Stimulated activated CD4-positive, alpha-beta T cell treated with anti-CD3 and anti-CD28 coated beads, TNF-alpha, amount 100 ng/mL, for 24 hours (primary cell): Measurements from ENCODE around the gene ADRA2C.

Experiments
- DNase-seq, 3 experiments: peaks; one replicate each; pipeline ENCODE4 v3.0.0-alpha.2; 2020; ENCODE audit warnings: low read depth in 3 of 3

Gene ADRA2C

DNA sequence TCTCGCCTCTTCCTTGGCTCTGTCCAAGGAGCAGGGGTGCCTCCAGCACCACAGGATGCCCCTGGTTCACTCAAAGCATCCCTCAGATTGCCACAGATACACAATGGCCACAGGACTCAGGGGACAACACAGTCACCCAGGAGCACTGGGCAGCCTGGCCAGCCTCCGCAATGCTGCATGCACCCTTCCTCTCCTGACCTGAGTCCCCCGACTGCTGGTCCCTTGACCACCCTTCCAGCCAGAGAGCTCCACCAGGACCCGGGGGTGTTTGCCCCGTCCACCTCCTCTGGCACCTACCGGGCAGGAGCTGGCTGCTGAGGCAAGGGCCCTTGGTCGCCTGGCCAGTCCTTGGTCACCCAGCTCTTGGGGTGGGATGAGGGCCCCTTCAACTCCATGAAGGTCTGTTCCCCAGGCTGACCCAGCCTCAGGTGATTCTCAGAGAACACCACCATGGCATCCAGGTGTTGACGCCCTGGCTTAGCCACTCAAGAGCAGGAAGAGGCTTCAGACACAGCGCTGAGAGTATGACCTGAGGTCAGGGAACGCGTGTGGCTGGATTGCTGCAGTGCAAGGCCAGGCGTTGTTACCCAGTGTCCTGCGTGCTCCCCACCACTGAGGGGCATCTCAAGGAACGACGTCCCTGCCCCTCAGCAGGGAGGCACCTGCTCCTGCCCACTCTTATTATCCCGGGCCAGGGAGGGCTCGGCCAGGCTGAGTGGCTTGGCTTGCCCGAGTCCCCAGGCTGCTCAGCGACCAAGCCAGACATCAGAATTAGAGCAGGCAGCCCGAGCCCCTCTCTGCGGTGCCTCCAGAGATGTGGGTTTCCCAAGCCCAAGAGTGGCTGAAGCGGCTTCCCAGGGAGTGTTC, 10.2 kb downstream of the ADRA2C start:
- DNase-seq = no peak

DNA sequence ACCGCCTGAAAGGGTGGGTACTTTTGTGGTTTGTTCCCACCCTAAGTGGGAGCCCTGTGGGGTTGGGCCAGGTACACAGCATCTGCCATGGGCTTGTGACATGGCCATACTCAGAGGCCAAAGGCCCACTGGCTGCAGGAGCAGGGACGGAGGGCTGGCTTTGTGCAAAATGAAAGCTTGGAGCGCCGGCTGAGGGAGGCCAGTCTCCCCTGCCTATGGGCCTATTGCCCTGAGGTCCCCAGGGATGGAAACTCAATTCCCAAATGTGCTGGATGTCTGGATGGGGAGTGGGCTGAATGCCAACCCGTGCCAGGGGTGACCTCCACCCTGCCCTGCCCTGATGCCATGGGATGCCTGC, 10.8 kb downstream of the ADRA2C start:
- no peak for DNase-seq

DNA sequence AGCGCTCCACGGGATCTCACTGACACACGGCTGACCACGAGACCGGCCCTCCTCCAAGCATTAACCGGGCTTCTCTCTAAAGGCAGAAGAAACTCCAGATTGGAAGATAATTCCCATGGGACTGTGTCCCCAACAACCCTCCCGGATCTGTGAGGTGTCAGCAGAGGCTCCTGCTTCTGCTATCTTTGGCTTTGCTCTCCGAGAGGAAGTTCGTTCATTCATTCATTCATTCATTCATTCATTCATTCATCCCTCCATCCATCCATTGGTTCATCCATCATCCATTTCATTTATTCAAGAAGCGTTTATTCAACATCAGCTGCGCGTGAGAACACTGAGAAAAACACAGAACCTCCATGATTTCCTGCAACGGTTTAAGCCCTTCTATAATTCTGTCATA, 11.5 kb downstream of the ADRA2C start:
- no peak for DNase-seq

DNA sequence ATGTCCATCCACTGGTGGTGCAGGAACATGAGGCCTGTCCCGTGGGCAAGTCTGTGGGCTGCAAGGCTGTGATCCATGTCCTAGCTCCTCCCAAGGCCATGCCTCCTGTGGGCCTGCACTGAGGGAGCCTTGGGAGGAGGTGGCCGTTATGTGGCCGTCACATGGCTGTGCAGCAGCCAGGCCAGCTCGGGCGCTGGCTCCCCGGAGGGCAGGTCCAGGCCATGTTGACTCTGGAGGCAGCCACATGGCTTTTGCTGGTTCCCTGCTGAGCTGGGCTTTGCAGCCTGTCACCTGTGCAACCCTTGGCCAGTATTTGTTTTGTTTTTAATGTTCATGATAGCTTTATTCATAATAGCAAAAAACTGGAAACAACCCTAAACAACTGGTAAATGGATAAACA, 13.3 kb downstream of the ADRA2C start:
- DNase-seq = no peak

DNA sequence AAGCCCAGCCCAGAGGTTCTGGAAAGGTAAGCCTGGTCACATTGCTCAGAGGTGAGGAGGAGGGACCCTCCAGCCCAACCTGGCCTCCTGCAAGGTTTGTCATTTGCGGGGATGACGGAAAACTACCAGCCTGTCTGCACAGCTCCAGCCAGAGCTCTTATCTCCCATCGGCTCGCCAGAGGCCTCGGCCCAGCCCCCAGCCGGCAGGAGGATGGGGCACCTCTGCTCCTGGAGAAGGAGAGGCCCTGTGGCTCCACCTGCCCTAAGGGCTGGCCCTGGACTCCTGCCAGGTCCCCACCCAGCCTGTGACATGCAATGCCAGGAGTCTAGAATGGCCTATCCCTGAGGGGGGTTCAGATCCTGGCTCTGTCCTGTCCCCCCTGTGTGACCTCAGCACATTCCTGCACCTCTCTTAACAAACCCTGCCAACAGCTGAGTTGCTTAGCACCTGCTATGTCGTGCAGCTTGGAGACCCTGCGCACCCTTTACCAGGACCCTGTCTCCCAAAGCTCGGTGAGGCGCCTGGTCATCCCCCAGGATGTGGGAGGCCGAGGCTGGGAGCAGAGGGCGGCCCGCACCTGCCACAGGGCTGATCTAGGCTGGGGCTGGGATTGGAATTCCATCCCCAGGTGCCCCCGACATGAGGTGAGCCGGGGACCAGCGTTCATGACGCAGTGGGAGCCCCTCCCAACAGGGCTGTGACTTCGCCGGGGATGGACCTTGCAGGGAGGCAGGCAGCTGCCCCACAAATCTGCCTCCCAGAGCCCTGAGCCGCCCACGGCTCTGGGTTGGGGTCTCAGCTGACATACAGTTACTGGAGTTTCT, 14.4 kb downstream of the ADRA2C start:
- DNase-seq = no peak

DNA sequence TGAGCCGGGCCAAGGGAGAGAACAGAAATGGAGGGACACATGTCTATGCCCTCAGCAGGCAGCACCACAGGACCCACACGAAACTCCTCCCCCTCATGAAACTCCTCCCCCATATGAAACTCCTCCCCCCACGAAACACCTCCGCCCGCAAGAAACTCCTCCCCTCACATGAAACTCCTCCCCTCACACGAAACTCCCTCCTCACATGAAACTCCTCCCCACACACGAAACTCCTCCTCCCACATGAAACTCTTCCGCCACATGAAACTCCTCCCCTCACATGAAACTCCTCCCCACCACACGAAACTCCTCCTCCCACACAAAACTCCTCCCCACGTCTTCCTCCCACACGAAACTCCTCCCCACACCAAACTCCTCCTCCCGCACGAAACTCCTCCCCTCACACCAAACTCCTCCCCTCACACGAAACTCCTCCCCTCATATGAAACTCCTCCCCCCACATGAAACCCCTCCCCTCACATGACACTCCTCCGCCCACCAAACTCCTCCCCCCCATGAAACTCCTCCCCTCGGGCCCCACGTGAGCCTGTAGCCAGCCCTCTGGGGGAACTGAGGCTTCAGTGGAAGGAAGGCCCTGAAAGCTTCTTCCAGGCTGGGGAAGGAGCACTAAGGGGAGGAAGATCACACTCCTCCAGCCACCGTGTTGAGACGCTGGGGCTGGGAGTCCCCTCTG, 15.2 kb downstream of the ADRA2C start:
- no peak for DNase-seq

DNA sequence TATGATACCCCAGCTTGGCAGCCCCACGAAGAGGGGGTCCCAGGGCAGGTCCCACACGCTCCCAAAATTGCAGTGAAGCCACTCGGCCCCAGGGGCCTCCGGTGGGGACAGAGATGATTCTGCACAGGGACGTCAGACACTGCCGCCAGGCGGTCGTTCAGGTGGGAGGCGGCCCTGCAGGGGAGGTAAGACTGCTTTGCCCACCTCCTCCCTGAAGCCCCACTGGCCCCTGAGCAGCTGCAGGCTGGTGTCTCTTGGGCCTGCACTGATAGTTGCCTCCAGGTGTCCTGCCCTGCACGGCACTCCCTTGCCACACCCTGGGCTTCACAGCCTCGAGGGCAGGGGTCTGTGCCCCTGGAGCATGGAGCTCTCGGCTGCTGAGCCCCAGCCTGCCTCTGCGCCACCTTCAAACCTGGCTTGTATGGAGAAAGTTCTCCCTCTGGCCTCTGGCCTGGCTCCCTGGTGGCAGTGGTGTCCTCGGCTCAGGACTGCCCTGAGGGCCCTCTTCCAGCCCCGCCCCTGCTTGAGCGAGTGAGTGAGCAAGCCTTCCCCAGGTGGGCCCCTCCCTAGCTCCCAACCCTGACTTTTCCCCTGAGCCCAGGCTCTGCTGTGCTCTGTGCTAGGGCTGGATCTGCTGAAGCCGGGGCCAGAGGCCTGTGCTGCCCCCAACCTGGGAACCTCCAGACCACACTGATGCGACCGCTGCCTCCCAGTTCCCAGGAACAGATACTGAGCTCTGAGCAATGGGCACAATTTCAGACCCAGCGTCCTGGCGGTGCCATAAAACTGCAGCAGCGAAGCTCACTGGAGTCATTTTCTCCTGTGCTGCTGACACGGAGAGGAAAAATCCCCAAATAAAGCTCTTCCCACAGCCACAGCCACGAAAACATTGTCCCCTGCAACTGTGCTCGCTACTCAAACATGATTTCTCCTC, 16.1 kb downstream of the ADRA2C start:
- DNase-seq = no peak

DNA sequence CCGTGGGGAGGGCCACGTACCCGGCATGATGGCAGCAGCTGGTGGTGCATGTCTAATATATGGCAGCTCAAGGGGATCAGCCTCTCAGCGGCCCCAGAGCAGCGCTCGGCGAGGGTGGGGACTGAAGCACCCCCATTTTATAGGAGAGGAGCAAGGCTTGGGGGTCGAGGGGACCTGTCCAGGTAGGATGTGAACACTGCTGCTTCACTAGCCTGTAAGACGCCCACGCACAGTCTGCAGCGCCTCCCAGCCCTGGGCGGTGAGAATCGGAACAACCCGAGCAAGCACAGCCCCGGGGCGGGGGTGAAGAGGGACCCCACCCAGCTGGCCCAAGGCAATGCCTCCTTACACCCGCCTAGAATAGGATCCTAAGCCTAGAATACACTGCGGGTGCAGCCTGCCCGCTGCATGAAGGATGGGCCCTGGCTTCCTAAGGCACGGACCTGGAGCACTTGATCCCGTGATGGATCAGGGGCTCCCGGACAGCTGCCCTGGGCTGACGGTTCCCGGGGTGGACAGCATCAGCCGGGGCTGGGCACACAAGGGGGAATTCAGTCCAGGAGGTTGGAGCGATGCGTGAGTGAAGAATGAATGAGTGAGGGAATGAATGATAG, 17.6 kb downstream of the ADRA2C start:
- DNase-seq = peak in 1 of 3 experiments; percentile 11

DNA sequence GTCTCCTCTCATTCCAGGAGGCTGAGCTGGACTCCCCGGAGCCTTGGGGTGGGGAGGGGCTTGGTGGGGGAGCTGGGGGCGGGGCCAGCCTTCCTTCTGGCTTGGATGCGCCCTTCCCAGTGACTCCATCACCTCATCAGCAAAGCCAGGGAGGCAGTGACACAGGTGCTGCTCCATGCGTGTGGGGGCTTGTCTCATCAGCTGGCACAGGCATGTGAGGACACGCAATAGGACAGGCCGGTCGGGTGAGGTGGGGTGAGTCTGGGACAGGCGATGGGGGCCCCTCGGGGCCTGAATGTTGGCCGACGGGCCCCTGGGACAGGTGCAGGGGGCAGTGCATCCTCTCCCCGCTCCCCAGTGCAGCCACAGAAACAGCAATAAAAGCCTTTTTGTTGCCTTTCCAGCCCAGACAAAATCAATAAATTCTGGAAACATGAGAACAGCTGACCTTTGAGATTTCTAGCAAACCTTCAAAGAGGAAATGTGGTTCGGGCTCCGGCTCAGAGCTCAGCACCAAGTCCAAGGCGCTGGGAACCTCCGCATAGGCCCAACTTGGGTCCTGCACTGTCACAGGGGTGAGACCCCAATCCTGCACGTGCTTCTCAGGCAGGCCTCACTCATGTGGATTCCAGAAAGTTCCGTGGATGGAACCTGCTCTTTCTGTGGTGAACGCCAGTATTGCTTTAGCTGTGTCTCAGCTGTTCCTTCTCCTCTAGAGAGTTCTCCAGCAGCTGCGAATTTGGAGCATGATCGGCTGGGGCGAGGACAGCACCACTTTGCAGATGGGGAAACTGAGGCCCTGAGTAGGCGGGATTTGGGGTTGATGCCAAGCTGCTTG, 18.5 kb downstream of the ADRA2C start:
- no peak for DNase-seq

DNA sequence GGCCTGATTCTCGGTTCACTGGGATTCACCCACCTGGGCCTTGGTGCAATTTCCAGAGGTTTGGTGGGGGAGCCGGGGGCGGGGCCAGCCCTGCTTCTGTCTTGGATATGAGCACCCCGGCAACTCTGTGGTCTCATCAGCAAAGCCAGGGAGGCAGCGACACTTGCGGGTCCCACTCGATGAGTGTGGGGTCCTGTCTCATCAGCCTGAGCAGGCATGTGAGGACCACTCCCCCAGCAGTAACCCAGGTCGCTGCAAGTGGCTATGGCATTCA, 19.0 kb downstream of the ADRA2C start:
- DNase-seq = no peak

DNA sequence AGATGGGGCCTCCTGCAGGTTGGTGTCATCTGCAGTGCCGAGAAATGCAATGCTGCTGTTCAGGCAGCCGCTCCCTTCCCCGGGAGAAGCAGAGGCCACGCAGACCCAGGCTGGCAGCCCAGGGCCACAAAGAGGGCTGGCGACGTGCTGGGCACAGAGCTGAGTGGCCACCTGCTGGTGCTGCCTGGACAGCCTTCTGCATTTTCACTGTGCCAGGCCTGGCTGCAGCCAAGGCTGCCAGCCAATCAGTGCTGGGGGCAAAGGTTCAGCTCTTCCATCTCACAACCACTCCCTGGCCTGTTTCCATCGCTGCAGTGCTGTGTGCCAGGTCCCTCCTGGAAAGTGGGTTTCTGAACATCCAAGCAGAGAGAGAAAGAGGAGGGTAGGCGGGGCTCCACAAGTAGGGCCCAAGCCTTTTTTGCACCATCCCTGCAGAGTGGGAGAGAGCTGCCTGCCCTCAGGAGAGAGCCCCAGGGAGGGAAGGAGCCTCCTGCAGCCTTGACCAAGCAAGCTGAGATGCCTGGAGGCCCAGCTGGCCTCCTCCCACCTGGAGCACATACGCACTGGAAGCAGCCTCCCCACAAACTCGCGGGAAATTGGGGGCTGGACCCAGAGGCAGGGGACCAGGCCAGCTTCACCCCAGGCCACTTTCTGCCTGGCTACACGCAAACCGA, 20.1 kb downstream of the ADRA2C start:
- DNase-seq = no peak

DNA sequence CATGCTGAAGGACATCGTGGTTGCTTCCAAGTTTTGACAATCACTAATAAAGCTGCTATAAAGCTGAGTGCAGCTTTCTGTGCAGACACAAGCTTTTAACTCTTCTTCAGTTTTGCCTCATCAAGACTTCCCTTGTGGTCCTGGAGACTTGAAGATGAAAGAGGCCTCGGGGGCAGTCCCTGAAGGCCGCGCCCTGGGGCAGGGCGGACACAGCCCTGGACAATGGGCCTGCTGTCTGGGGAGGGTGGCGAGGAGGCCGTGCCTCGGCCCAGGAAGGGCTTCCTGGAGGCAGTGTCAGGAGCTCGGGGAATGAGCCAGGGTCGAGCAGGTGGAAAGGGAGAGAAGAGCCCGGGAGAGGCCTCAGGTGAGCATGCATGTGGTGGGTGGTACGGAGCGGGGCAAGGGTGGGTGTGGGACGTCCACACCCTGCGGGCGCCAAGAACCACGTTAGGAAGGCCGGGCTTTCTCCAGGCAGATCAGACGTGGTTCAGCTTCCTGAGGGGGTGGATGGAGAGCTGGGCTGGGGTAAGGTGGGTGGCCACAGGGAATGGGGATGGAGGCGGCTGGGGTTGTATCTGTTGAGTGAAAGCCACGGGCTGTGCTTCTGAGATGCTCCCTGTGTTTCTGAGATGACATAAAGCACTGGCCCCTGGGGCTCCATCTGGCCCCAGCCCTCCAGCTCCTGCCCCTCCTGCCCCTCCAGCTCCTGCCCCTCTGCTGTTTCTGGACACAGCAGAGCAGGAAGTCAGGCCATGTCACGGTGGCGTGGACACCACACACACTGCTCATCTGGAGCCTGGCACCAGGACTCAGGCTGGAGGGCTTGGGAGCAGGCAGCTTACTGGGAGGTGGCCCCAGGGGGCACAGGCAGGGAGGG, 21.5 kb downstream of the ADRA2C start:
- no peak for DNase-seq

DNA sequence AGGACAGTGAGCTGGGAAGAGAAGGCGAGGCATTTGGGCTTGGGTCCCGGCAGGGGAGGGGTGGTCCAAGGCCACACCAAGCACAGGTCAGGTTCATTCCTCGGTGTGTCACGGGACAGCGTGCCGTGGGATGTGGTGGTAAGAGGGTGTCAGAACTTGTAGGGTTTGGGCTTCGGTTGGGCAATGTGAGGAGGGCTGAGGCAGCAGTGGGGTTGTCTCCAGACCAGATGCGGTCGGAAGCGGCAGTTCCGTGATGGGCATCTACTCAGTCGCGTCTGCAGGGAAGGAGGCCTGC, 22.1 kb downstream of the ADRA2C start:
- no peak for DNase-seq

DNA sequence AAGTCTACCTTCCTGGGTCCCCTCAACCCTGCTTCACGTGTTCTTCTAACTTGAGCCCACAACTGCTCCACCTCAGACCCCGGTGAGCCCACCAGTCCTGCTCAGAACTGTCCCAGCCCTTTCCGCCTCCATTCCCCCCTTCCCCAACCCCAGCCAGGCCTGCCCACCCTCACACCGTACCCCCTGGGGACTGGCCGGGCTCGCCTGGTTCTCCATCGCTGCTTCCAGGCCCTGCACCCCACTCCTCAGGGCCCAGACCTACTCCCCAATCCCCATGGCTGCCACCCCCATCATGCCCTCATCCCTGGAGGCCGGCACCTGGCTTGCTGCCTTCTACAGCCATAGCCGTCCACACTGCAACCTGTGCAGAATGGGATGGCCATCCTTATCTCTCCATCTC, 23.4 kb downstream of the ADRA2C start:
- DNase-seq = no peak

DNA sequence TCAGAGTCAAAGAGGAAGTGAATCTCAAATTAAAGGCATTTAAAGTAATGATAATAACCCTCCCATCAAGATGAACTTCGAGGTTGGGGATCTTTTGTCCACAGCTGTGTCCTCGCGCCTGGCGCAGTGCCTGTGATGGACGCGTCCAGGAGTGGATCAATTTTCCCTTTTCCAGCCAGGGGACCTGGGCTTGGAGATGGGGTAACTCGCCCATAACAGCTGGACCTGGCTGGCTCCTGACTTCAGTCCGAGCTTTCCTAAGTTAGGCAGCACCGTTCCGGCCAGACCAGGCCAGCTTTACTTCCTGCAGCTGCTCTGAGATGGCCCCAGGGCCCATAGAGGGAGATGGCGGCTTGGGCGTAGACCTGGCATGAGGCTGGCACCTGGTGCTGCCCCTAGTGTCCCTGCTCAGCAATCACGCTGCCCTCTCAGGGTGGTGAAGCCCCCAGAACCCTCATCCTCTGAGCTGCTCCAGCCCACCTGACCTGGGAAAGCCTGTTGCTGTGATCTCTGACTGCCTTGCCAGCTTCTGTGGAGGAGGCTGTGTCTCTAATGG, 23.9 kb downstream of the ADRA2C start:
- DNase-seq = no peak

DNA sequence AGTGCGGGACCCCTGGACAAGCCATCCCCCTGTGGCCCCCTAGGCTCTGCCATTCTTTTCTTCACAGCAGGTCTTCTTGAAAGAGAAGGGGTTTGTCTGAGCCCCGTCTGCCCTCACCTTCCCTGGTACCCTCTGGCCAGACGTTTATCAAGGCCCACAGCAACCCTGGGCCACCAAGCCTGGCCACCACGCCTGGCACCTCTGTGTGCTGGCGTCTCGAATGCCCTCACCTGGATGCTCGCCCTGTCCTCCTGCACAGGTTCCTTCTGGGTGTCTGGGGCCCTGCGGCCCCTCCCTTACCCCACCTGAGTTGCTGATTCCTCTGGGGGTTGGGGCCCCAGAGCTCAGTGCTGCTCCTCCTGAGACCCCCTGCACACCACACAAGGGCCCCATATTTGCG, 25.1 kb downstream of the ADRA2C start:
- DNase-seq = no peak

DNA sequence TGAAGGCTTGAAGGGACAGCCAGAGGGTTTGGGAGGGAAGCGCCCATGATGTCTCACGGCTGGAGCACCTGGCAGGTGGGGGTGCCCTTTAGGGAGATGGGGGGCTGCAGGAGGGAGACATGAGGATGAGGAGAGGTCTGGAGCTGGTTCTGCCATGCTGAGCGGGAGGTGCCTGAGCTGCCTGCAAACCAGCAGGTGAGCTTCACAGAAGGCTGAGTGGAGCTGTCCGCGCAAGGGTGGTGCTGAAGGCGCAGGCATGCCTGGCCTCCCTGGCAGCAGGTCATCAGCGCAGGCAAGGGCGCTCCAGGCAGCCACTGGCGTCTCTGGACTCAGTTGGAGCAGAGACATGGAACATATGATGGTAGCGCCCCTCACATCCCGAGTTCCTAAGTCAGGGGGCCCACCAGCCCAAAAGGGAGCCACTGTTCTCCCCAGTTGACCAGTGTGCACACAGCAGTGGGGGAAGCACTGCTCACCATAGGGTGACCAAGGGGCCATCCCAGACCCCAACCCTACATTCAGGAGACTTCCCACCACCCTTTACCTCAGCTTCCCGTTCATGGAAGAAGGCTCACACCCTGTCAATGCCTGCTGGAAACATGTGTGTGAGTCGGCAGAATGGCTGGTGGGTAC, 25.8 kb downstream of the ADRA2C start:
- DNase-seq = peak in 1 of 3 experiments; percentile 19

DNA sequence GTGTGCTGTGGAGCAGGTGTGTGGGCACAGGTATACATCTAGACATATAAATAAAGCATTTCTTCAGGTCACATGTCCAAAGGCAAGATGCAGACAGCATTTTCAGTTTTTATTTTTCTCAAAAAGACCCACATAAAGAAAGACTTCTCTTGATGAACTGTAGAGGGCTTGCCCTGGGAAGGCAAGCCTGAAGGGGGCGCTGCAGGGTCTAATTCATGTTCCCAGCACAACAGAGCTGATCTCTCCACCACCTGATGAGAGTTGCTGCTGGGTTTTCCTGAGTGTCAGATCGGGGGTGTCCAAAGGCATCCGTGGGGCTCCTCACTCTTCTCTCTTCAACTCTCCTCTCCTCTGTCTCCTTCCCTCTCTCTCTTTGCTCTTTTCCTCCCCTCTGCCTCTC, 26.6 kb downstream of the ADRA2C start:
- no peak for DNase-seq
